Measurements from ENCODE around the gene KRTAP12-2.
A peak's percentile ranks its signal among the peaks of the same experiment; 100 is the strongest.

Gene KRTAP12-2

GRCh38 chr21:44625756-44626155 is 41.0 kb downstream of the KRTAP12-2 start:
- DNase-seq = no peak

DNA sequence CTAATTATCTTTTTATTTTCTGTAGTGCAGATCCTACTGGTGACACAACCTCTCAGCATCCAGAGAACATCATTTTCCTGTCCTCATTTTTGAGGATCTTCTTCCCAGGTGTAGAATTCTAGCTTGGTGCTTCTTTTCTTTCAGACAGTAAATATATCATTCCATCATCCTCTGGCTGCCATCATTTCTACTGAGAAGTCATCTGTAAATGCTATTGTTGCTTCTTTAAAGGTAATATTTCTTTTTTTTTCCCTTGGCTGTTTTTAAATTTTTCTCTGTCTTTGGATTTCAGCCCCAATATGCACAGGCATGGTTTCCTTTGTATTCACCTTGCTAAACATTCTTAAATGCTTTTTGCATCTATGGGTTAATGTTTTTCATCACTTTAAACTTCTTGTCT is 43.2 kb downstream of the KRTAP12-2 start:
- DNase-seq = no peak

DNA sequence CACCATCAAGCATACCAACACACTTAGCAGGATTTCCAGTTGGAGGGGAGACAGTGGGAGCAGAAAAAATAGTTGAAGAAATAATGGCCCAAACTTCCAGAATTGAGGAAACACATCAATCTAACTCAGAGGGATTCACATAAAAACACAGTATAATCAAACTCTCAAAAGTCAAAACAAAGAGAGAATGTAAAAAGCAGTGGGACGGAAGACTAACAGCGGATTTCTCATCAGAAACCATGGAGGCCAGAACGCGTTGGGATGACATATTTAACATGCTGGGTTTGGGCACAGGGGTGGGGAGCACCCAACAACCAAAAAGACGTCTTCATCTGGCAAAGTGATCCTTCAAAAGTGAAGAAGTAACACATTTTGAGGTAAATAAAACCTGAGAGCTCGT is 46.8 kb downstream of the KRTAP12-2 start:
- DNase-seq = no peak

DNA sequence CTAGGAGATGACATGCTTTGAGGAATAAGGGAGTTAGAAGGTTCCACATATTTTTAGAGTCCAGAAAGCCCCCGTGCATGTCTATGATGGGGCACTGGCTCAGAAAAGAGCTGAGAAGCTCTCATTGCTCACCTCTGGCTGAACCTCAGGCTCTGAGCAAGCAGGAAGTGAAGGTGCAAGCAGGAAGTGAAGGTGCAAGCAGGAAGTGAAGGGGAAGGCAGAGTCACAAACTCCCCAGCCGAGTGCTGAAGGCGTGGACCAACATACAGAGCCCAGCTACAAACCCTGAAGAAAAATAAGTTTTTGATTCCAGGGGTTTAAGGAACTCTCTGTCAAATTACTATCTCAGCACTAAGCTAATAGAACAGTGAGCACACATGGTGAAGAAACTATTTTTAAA is 47.8 kb downstream of the KRTAP12-2 start:
- DNase-seq = peak; percentile 57 to 66

GRCh38 chr21:44618504-44618903 is 48.2 kb downstream of the KRTAP12-2 start:
- no peak for DNase-seq

DNA sequence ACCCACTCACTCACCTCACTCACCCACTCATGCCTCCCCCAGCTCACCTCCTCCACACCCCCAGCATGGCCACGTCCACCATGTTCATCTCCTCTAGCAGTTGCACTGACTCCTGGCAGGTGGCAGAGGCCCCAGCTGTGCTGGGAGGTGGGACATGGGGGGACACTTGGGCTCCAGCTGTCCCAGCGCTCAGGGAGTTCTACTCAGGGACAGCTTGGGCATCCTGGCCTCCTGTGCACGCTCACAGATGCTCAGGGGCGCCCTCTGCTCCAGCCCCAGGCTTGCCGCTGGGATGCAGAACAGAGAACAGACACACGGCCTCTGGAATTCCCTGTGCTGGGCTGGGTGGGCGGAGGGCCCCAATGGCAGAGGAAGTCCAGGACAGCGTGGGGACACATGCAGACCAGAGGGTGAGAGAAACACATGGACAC is 49.6 kb downstream of the KRTAP12-2 start:
- DNase-seq = no peak

DNA sequence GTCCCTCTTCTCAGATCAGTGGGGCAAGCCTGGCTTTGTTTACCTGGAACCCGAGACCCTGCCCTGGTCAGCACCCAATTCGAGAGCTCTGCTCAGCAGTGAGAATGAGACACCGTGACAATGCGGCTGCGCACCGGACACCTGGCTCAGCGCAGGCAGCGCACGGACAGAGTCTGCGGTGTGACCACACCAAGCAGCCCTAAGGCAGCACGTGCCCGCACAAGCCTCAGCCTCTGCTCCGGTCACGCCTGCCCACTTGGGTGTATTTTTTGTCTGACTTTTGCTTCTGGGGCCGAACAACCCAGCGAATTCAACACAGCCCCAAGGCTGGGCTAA is 50.2 kb downstream of the KRTAP12-2 start:
- DNase-seq = no peak
